DND-41 (cell line): ENCODE data around the gene TNS3.
A peak's percentile ranks its signal among the peaks of the same experiment; 100 is the strongest.

ENCODE experiments used
- ATAC-seq: fragments of 200-7000 bp; cut with Tn5 transposase; 3 replicates; pipeline ENCODE4 v1.9.1; 2021; ENCODE audit warnings: low read depth; ENCODE audit not compliant: insufficient read depth
- DNase-seq: peaks from one replicate; pipeline ENCODE4 v3.0.0-alpha.2; 2020
- H2AFZ ChIP-seq: 2 replicates; pipeline ENCODE4 v1.6.0; 2012; ENCODE audit warnings: low read depth, low read length
- H3K27ac ChIP-seq: 2 replicates; pipeline ENCODE4 v1.5.1; 2012; ENCODE audit warnings: low read length, inconsistent platforms
- H3K27me3 ChIP-seq: fragments of 200-600 bp; sonication (generic); 2 replicates; pipeline ENCODE4 v1.6.0; 2012; ENCODE audit warnings: low read length, mild to moderate bottlenecking, inconsistent platforms; ENCODE audit not compliant: insufficient read depth, poor library complexity
- H3K36me3 ChIP-seq: 2 replicates; pipeline ENCODE4 v1.5.1; 2012; ENCODE audit warnings: low read length, inconsistent platforms; ENCODE audit not compliant: insufficient read depth
- H3K4me1 ChIP-seq: 2 replicates; pipeline ENCODE4 v1.5.1; 2012; ENCODE audit warnings: mild to moderate bottlenecking, low read length; ENCODE audit not compliant: insufficient read depth
- H3K4me2 ChIP-seq: 2 replicates; pipeline ENCODE4 v1.6.0; 2012; ENCODE audit warnings: mild to moderate bottlenecking, moderate library complexity, low read length, inconsistent platforms; ENCODE audit not compliant: insufficient read depth
- H3K4me3 ChIP-seq, 2 experiments: fragments of 200-600 bp in 1 of 2; shearing (Covaris generic) in 1 of 2; 2 replicates each; pipeline ENCODE4 v1.5.1; 2012 to 2016; ENCODE audit warnings: inconsistent platforms in 2 of 2, low read length in 2 of 2, mild to moderate bottlenecking in 2 of 2, low read depth in 1 of 2, moderate library complexity in 1 of 2
- H3K79me2 ChIP-seq: 2 replicates; pipeline ENCODE4 v1.6.0; 2012; ENCODE audit warnings: low read length, inconsistent platforms; ENCODE audit not compliant: insufficient read depth
- H3K9ac ChIP-seq: 2 replicates; pipeline ENCODE4 v1.6.0; 2012; ENCODE audit warnings: low read depth, mild to moderate bottlenecking, inconsistent platforms, low read length, moderate library complexity
- H3K9me3 ChIP-seq: 2 replicates; pipeline ENCODE4 v1.5.1; 2012; ENCODE audit warnings: low read length, moderate library complexity, mild to moderate bottlenecking, inconsistent platforms; ENCODE audit not compliant: insufficient read depth, severe bottlenecking
- H4K20me1 ChIP-seq: 2 replicates; pipeline ENCODE4 v1.6.0; 2012; ENCODE audit warnings: low read length; ENCODE audit not compliant: insufficient read depth
- CTCF ChIP-seq: IDR thresholded peaks from 2 replicates; pipeline ENCODE4 v1.5.1; 2012; ENCODE audit warnings: borderline replicate concordance, low read length, moderate library complexity, mild to moderate bottlenecking; ENCODE audit not compliant: poor library complexity, severe bottlenecking; ENCODE audit errors: extremely low read depth
- EZH2 ChIP-seq: IDR thresholded peaks from 3 replicates; pipeline ENCODE4 v1.6.1; 2012; ENCODE audit warnings: borderline replicate concordance, low read depth, mild to moderate bottlenecking, moderate library complexity, low read length, inconsistent platforms; ENCODE audit not compliant: severe bottlenecking

The TNS3 gene

GRCh38 chr7:47435889-47436312 lies 146.0 kb downstream of the TNS3 start:
- no peak for ATAC-seq
- Histone ChIP-seq H2AFZ (no peak overlapping the region), H3K4me2 (no peak overlapping the region), H3K79me2 (no peaks in the 10 kb centered on the region), H3K27me3 (no peaks in the 10 kb centered on the region), H3K9me3 (no peaks in the 10 kb centered on the region), H3K36me3 (no peaks in the 10 kb centered on the region), H3K4me3 (no peak overlapping the region), H4K20me1 (no peaks in the 10 kb centered on the region), H3K27ac (no peak overlapping the region), H3K9ac (no peak overlapping the region), H3K4me1 (no peaks in the 10 kb centered on the region)
- no peak for DNase-seq
- TF ChIP-seq CTCF = peak; percentile 29
- no peak for TF ChIP-seq EZH2

GRCh38 chr7:47433564-47433895 lies 148.4 kb downstream of the TNS3 start:
- H3K4me3 ChIP-seq = no peak overlapping the region
- H3K4me2 ChIP-seq = no peak overlapping the region
- H3K36me3 ChIP-seq = no peaks in the 10 kb centered on the region
- H2AFZ ChIP-seq = no peak overlapping the region
- ATAC-seq (no peak), DNase-seq (no peak)
- no peaks in the 10 kb centered on the region for H3K4me1 ChIP-seq
- TF ChIP-seq CTCF (no peak), EZH2 (no peak)
- H3K9ac ChIP-seq = no peak overlapping the region
- no peak overlapping the region for H3K27ac ChIP-seq
- no peaks in the 10 kb centered on the region for H4K20me1 ChIP-seq
- no peaks in the 10 kb centered on the region for H3K27me3 ChIP-seq
- H3K9me3 ChIP-seq = no peaks in the 10 kb centered on the region
- no peaks in the 10 kb centered on the region for H3K79me2 ChIP-seq

- Histone ChIP-seq H3K27me3 (no peaks in the 10 kb centered on the region), H3K79me2 (no peaks in the 10 kb centered on the region), H4K20me1 (no peaks in the 10 kb centered on the region), H3K9me3 (no peaks in the 10 kb centered on the region), H3K4me1 (no peaks in the 10 kb centered on the region), H3K9ac (no peak overlapping the region), H3K4me2 (no peak overlapping the region), H3K4me3 (no peak overlapping the region), H2AFZ (no peak overlapping the region), H3K27ac (no peak overlapping the region), H3K36me3 (no peaks in the 10 kb centered on the region)
- DNase-seq = no peak
- no peak for ATAC-seq
- TF ChIP-seq EZH2 (no peak), CTCF (no peak)
These were observed 149.0 kb downstream of the TNS3 start for GRCh38 chr7:47432671-47433563.
